Activated B cell treated with CpG ODN at 0.5 μM for 24 hours (primary cell): Measurements from ENCODE around the gene RNF130. TPM values are rescaled to one million over a fixed set of nuclear protein-coding genes. Genes with fewer than 3 reads are reported as not detected.
"Not testable (repeated sequence)": the region's sequence is repeated elsewhere in the genome, so short reads cannot be mapped to it uniquely, and the experiment has no call there.

ENCODE experiments used
- ATAC-seq: fragments of 200-7000 bp; cut with Tn5 transposase; one replicate; pipeline ENCODE4 v1.10.0; 2021; ENCODE audit warnings: low read depth, mild to moderate bottlenecking, moderate library complexity
- CTCF ChIA-PET: fragments of 350-600 bp; sonication (Branson Sonifier 250); formaldehyde crosslinking; loops from one replicate; lab custom pipeline; 2021; ENCODE audit warnings: antibody characterized with exemption; lab: Charles Lee
- POLR2A ChIA-PET: fragments of 350-600 bp; sonication (Branson Sonifier 250); formaldehyde crosslinking; loops from one replicate; lab custom pipeline; 2021; ENCODE audit warnings: antibody characterized with exemption; lab: Charles Lee
- DNase-seq: peaks from one replicate; pipeline ENCODE4 v3.0.0; 2022
- H3K27ac Mint-ChIP-seq: one replicate; pipeline ENCODE4 v1.8.0; 2020; ENCODE audit warnings: mixed read lengths
- H3K27me3 Mint-ChIP-seq: one replicate; pipeline ENCODE4 v1.8.0; 2021; ENCODE audit warnings: mixed read lengths
- H3K36me3 Mint-ChIP-seq: one replicate; pipeline ENCODE4 v1.8.0; 2021; ENCODE audit warnings: low read depth, mixed read lengths
- H3K4me1 Mint-ChIP-seq: one replicate; pipeline ENCODE4 v1.8.0; 2021; ENCODE audit warnings: mixed read lengths
- H3K4me3 Mint-ChIP-seq: one replicate; pipeline ENCODE4 v1.8.0; 2020; ENCODE audit warnings: mild to moderate bottlenecking, mixed read lengths
- H3K9me3 Mint-ChIP-seq: one replicate; pipeline ENCODE4 v1.8.0; 2020; ENCODE audit warnings: mixed read lengths
- intact Hi-C: fragments of 100-400 bp; cut with micrococcal nuclease; formaldehyde crosslinking; loops from one replicate; pipeline ENCODE4 v1.15.1; 2024
- total RNA-seq: library from RNA; stranded (reverse); gene quantifications from 2 replicates; pipeline ENCODE4 v1.2.3, GENCODE V29; 2022
- TF ChIP-seq, protein P1 (sequence below): fragments of 200-600 bp; IDR thresholded peaks from one replicate; pipeline ENCODE4 v1.8.0; 2022; ENCODE audit warnings: antibody characterized with exemption, mild to moderate bottlenecking

The RNF130 gene
- total RNA-seq, 1 donor from 2014 or later: 18.5 TPM

DNA sequence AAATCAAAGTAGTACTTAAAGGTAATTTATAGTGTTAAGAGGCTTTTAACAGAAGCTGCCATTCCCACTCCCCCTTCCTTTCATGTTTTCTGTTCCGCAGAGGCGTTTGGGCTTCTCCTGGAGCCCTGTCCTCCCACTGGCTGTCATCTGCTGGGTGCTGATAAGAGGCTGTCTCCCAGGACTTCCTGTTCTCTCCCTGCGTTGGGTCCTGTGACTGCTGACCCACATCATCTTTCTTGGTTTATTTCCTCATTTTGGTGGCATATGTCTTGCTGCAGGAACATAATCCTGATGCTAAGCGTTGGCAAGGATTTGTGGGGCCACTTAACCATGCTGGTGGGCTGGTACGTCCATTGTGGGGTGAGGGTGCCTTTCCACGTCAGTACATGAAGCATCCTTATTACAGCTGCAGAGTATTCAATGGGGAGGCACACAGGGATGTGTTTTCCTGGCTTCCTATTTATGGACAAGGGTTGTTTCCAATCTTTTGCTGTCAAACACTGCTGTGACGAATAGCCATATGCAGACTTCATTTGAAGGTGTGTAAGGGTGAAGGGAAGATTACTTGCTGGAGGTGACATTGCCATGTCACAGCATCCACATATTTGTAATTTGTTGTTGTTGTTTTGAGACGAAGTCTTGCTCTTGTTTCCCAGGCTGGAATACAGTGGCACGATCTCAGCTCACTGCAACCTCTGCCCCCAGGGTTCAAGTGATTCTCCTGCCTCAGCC is 22.3 kb upstream of the RNF130 start:
- DNase-seq (no peak), ATAC-seq (no peak)
- intact Hi-C loops: loop anchor here (5.0 kb wide), 1 partner anchor 187 kb away; the partner anchor contains the start of gene TBC1D9B
- TF ChIP-seq, protein P1, sequence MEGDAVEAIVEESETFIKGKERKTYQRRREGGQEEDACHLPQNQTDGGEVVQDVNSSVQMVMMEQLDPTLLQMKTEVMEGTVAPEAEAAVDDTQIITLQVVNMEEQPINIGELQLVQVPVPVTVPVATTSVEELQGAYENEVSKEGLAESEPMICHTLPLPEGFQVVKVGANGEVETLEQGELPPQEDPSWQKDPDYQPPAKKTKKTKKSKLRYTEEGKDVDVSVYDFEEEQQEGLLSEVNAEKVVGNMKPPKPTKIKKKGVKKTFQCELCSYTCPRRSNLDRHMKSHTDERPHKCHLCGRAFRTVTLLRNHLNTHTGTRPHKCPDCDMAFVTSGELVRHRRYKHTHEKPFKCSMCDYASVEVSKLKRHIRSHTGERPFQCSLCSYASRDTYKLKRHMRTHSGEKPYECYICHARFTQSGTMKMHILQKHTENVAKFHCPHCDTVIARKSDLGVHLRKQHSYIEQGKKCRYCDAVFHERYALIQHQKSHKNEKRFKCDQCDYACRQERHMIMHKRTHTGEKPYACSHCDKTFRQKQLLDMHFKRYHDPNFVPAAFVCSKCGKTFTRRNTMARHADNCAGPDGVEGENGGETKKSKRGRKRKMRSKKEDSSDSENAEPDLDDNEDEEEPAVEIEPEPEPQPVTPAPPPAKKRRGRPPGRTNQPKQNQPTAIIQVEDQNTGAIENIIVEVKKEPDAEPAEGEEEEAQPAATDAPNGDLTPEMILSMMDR: no peak
- Mint-ChIP-seq H3K4me3 (no peak overlapping the region), H3K36me3 (no peaks in the 10 kb centered on the region), H3K27ac (no peak overlapping the region), H3K4me1 (peaks cover 15% of the 10 kb centered on the region), H3K9me3 (no peaks in the 10 kb centered on the region), H3K27me3 (peaks cover 9% of the 10 kb centered on the region)
- CTCF ChIA-PET: no interaction called here
- POLR2A ChIA-PET: no interaction called here

DNA sequence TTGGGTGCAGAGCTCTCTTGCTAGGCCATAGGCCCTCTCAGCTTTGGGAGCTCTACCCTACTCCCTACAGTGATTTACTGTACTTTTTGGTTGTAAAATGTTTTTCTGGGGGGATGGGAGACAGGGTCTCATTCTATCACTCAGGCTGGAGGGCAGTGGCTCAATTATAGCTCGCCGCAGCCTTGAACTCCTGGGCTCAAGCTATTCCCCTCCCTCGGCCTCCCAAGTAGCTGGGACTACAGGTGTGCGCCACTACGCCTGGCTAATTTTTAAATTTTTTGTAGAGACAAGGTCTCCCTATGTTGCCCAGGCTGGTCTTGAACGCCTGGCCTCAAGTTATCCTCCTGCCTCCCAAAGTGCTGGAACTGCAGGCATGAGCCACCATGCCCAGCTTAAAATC is 21.7 kb upstream of the RNF130 start:
- H3K36me3 Mint-ChIP-seq: no peaks in the 10 kb centered on the region
- no peak for DNase-seq
- peaks cover 15% of the 10 kb centered on the region for H3K4me1 Mint-ChIP-seq
- H3K4me3 Mint-ChIP-seq: no peak overlapping the region
- no peak for ATAC-seq
- H3K9me3 Mint-ChIP-seq: no peaks in the 10 kb centered on the region
- H3K27me3 Mint-ChIP-seq: peaks cover 9% of the 10 kb centered on the region
- ChIA-PET CTCF (no interaction called here), POLR2A (no interaction called here)
- H3K27ac Mint-ChIP-seq: no peak overlapping the region
- intact Hi-C loops: loop anchor here (5.0 kb wide), 1 partner anchor 186 kb away; the partner anchor contains the start of gene TBC1D9B
- TF ChIP-seq, protein P1: no peak

DNA sequence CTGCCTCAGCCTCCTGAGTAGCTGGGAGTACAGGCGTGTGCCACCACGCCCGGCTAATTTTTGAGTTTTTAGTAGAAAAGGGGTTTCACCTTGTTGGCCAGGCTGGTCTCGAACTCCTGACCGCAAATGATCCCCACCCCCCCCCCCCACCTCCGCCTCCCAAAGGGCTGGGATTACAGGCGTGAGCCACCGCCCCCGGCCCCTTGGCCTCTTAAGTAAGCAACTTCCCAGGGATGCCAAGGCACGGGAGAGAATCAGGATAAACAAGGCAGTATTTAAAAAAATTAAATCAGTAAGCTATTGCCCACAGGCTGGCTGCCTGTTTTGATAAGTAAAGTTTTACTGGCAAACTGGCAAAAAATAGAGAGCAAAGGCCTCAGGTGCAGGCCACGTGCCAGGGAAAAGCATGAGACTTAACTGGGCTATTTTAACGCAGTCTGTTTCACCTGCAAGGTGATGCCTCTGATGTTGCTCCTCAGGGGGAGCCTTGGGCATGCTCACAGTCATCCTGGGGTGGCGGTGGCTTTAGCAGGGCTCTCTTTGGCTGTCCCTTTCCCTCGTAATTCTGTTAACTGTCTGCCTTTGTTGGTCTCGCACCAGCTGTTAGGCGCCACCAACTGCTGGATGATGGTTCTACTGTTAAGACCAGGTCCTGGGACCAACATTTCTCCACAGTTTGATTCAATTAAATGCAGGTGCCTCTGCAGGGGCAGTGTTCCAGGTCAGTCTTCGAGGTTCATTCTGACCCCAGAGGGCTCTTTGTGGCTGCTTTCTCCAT is 19.4 kb upstream of the RNF130 start:
- POLR2A ChIA-PET: interaction anchor here (0.6 kb wide), 1 partner anchor 113 kb away, joined by 3 read pairs; no protein-coding TSS in a partner anchor
- peaks cover 9% of the 10 kb centered on the region for H3K27me3 Mint-ChIP-seq
- ATAC-seq: no peak
- H3K4me1 Mint-ChIP-seq: peaks cover 15% of the 10 kb centered on the region
- no peak overlapping the region for H3K27ac Mint-ChIP-seq
- H3K36me3 Mint-ChIP-seq: no peaks in the 10 kb centered on the region
- TF ChIP-seq, protein P1: no peak
- CTCF ChIA-PET: interaction anchor here (0.6 to 1.2 kb wide), 3 partner anchors 12 to 328 kb away, joined by 3 to 8 read pairs (median 3); no protein-coding TSS in a partner anchor
- no peak for DNase-seq
- intact Hi-C loops: loop anchor here (1.0 to 5.0 kb wide), 6 partner anchors 19 to 328 kb away; partner anchors contain the start of genes MRNIP and TBC1D9B
- H3K4me3 Mint-ChIP-seq: peak overlapping the region; percentile 86
- no peaks in the 10 kb centered on the region for H3K9me3 Mint-ChIP-seq

DNA sequence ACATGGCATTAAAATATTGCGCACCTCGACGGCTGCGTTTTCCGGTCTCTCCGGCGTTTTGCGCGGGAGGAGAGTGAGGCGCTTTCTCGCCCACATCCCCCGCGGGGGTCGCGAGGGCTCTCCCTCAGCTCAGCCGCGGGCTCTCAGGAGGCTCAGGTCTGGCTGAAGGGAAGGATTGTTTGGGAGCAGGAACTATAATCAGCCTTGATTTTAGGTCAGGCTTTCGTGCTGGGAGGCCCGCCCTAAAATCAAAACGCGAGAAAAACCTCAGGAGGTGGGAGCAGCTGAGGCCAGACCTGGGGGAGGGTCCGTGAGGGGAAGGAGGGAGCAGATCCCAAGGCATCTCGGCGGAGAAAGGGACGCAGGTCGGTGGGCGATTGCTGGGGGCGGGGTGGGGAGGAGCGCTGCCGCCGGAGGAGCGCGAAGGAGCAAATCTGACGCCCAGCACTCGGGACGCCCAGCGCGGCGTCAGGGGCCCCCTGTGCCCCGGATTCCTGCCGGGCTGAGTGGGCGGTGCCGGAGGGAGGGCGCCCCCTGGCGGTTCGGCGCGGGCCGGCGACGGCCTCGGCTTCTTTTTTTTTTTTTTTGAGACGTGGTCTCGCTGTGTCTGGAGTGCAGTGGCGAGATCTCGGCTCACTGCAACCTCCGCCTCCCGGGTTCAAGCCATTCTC is 18.7 kb upstream of the RNF130 start:
- H3K9me3 Mint-ChIP-seq: no peaks in the 10 kb centered on the region
- ATAC-seq (peak; percentile 91), DNase-seq (peak; percentile 85)
- peak overlapping the region; percentile 56 for H3K27ac Mint-ChIP-seq
- TF ChIP-seq, protein P1: no peak
- POLR2A ChIA-PET: interaction anchor here (0.6 to 0.8 kb wide), 2 partner anchors 112 to 119 kb away, joined by 3 read pairs; no protein-coding TSS in a partner anchor
- intact Hi-C loops: loop anchor here (1.0 to 5.0 kb wide), 6 partner anchors 18 to 327 kb away; partner anchors contain the start of genes MRNIP and TBC1D9B
- CTCF ChIA-PET: interaction anchor here (0.6 to 1.2 kb wide), 4 partner anchors 10 to 327 kb away, joined by 3 to 8 read pairs (median 3); no protein-coding TSS in a partner anchor
- H3K27me3 Mint-ChIP-seq: peaks cover 8% of the 10 kb centered on the region
- H3K4me3 Mint-ChIP-seq: peak overlapping the region; percentile 86
- peaks cover 15% of the 10 kb centered on the region for H3K4me1 Mint-ChIP-seq
- H3K36me3 Mint-ChIP-seq: no peaks in the 10 kb centered on the region

DNA sequence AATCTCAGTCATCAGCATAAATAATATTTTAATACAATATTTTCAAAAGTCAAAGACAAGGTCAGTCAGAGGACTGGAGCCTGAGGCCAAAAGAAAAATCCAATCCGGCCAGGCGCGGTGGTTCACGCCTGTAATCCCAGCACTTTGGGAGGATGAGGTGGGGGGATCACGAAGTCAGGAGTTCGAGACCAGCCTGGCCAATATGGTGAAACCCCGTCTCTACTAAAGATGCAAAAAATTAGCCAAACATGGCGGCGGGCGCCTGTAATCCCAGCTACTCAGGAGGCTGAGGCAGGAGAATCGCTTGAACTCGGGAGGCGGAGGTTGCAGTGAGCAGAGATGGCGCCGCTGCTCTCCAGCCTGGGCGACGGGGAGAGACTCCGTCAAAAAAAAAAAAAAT is 18.1 kb upstream of the RNF130 start:
- CTCF ChIA-PET: interaction anchor here (1.2 kb wide), 1 partner anchor 9 kb away, joined by 3 read pairs; no protein-coding TSS in a partner anchor
- not testable (repeated sequence) for H3K9me3 Mint-ChIP-seq

More for the DNA sequence above, 18.1 kb upstream of the RNF130 start:
- intact Hi-C loops: loop anchor here (1.0 to 5.0 kb wide), 6 partner anchors 17 to 326 kb away; partner anchors contain the start of genes MRNIP and TBC1D9B
- not testable (repeated sequence) for DNase-seq, H3K36me3 Mint-ChIP-seq, H3K4me3 Mint-ChIP-seq, H3K27me3 Mint-ChIP-seq, H3K27ac Mint-ChIP-seq, ATAC-seq
- peaks cover 15% of the 10 kb centered on the region for H3K4me1 Mint-ChIP-seq
- POLR2A ChIA-PET: interaction anchor here (0.8 kb wide), 1 partner anchor 119 kb away, joined by 3 read pairs; no protein-coding TSS in a partner anchor
